A549 (cell line): ENCODE measurements around the gene RTN4RL2. TPM values are rescaled to one million over a fixed set of nuclear protein-coding genes. Genes with fewer than 3 reads are reported as not detected.

Experiments
- ATAC-seq, 2 experiments: fragments of 200-7000 bp in 1 of 2; fragments of >200 bp in 1 of 2; cut with Nextera tagmentation in 1 of 2; cut with Tn5 transposase in 1 of 2; 3 replicates each; pipeline versions ENCODE4 v1.8.0 to v1.9.1; 2018 to 2020; ENCODE audit warnings: mild to moderate bottlenecking in 1 of 2, moderate library complexity in 1 of 2
- CTCF ChIA-PET: fragments of 300-600 bp; sonication (Branson Sonifier 250); formaldehyde crosslinking; extraction: SDS; loops from one replicate; lab custom pipeline; 2021; ENCODE audit warnings: antibody characterized with exemption, inconsistent platforms; lab: Yijun Ruan, JAX
- POLR2A ChIA-PET: fragments of 350-600 bp; formaldehyde crosslinking; extraction: SDS; loops from one replicate; lab custom pipeline; 2021; ENCODE audit warnings: antibody characterized with exemption, inconsistent platforms; lab: Yijun Ruan, JAX
- DNase-seq, 2 experiments: peaks; one replicate each; pipeline versions ENCODE4 v3.0.0 to v3.0.0-alpha.2; 2011 to 2016; ENCODE audit warnings: low read depth in 1 of 2, low spot score in 1 of 2
- FAIRE-seq: peaks from 2 replicates; lab custom pipeline; 2011; peaks lifted over from hg19 to GRCh38; lab: Jason Lieb, UNC
- H3K27ac ChIP-seq, 2 experiments: fragments of >200 bp; sonication (Bioruptor Twin); formaldehyde crosslinking; 3 replicates each; pipeline ENCODE4 v1.5.1; 2016 to 2017
- H3K4me1 ChIP-seq: fragments of >200 bp; sonication (Bioruptor Twin); formaldehyde crosslinking; 3 replicates; pipeline ENCODE4 v1.6.1; 2016
- H3K4me2 ChIP-seq: fragments of >200 bp; sonication (Bioruptor Twin); formaldehyde crosslinking; 3 replicates; pipeline ENCODE4 v1.6.1; 2016
- H3K4me3 ChIP-seq: fragments of >200 bp; sonication (Bioruptor Twin); formaldehyde crosslinking; 3 replicates; pipeline ENCODE4 v1.5.1; 2016
- H3K9me3 ChIP-seq: fragments of >200 bp; sonication (Bioruptor Twin); formaldehyde crosslinking; 3 replicates; pipeline ENCODE4 v1.6.1; 2016
- BHLHE40 ChIP-seq: IDR thresholded peaks from 2 replicates; pipeline ENCODE4 v1.6.1; 2012; ENCODE audit warnings: low read depth, low read length, inconsistent platforms
- CBX8 ChIP-seq: fragments of 200-600 bp; sonication (generic); IDR thresholded peaks from 2 replicates; pipeline ENCODE4 v1.6.1; 2016
- EHMT2 ChIP-seq: fragments of 200-600 bp; sonication (generic); IDR thresholded peaks from 2 replicates; pipeline ENCODE4 v1.6.1; 2016; ENCODE audit warnings: antibody characterized with exemption, low read depth, mild to moderate bottlenecking, moderate library complexity
- EP300 ChIP-seq, 2 experiments: fragments of >200 bp; sonication (Bioruptor Twin); formaldehyde crosslinking; IDR thresholded peaks; 2 replicates in 1 of 2; 3 replicates in 1 of 2; pipeline ENCODE4 v1.6.1; 2016 to 2017
- ESRRA ChIP-seq: fragments of 150-350 bp; IDR thresholded peaks from 2 replicates; pipeline ENCODE4 v1.6.1; 2014; ENCODE audit warnings: mild to moderate bottlenecking, low read length, borderline replicate concordance
- FOSL2 ChIP-seq, 2 experiments: fragments of 450-650 bp in 1 of 2; fragments of >200 bp in 1 of 2; sonication (Bioruptor Twin) in 1 of 2; formaldehyde crosslinking; IDR thresholded peaks; 2 replicates each; pipeline versions ENCODE4 v1.5.0 to v1.6.1; 2016 to 2020; ENCODE audit warnings: mild to moderate bottlenecking in 1 of 2, moderate library complexity in 1 of 2
- HDAC2 ChIP-seq: fragments of 200-600 bp; sonication (generic); IDR thresholded peaks from 2 replicates; pipeline ENCODE4 v1.6.1; 2016
- MAFK ChIP-seq: fragments of 450-650 bp; IDR thresholded peaks from 2 replicates; pipeline ENCODE4 v1.6.1; 2014; ENCODE audit not compliant: partially characterized antibody
- MAZ ChIP-seq: fragments of 150-350 bp; IDR thresholded peaks from 2 replicates; pipeline ENCODE4 v1.6.1; 2014; ENCODE audit warnings: antibody characterized with exemption, low read depth, low read length, borderline replicate concordance
- NFE2L2 ChIP-seq: fragments of 150-350 bp; conservative IDR thresholded peaks from 2 replicates; pipeline ENCODE4 v1.6.1; 2014; ENCODE audit warnings: low read length
- NPAS2 ChIP-seq: fragments of 250-450 bp; sonication (Bioruptor Pico); IDR thresholded peaks from 2 replicates; pipeline ENCODE4 v1.8.0; 2022; ENCODE audit warnings: mild to moderate bottlenecking, moderate library complexity, borderline replicate concordance
- POLR2AphosphoS2 ChIP-seq: conservative IDR thresholded peaks from 2 replicates; pipeline ENCODE4 v1.6.1; 2012; ENCODE audit warnings: low read length, improper control_type of control experiment, inconsistent platforms
- RCOR1 ChIP-seq: fragments of 150-350 bp; IDR thresholded peaks from 2 replicates; pipeline ENCODE4 v1.6.1; 2014; ENCODE audit warnings: antibody characterized with exemption, low read length, low read depth
- RFX5 ChIP-seq: fragments of 450-650 bp; IDR thresholded peaks from 2 replicates; pipeline ENCODE4 v1.7.1; 2014; ENCODE audit warnings: antibody characterized with exemption, mild to moderate bottlenecking, moderate library complexity
- ZSCAN20 ChIP-seq: fragments of 250-450 bp; sonication (Bioruptor Pico); IDR thresholded peaks from 2 replicates; pipeline ENCODE4 v1.8.0; 2022; ENCODE audit warnings: mild to moderate bottlenecking, moderate library complexity
- WGBS: methylation state at CpG from one replicate; pipeline ENCODE4 v1.1.6; 2017; ENCODE audit errors: missing lambda C conversion rate; 5-methylcytosine and 5-hydroxymethylcytosine counted together
- polyA plus RNA-seq, 4 experiments: library from polyadenylated mRNA; depleted of rRNA in 3 of 4; stranded (reverse); fragments of >200 nt; fragmentation: RNase III in 1 of 4; extraction: RNeasy Plus Mini Kit Qiagen cat#74134 plus additional on column Dnase treatment in 1 of 4; gene quantifications; 2 replicates in 3 of 4; 3 replicates in 1 of 4; pipeline ENCODE4 v1.2.3, GENCODE V29; 2011 to 2017
- small RNA-seq, 6 experiments: library from RNA; depleted of rRNA; stranded (forward); fragments of <200 nt; gene quantifications; one replicate each; pipeline ENCODE3, GENCODE V24; 2012
- TF ChIP-seq, protein P1 (sequence below): fragments of >200 bp; sonication (Bioruptor Twin); formaldehyde crosslinking; IDR thresholded peaks from 2 replicates; pipeline ENCODE4 v1.6.1; 2016
- TF ChIP-seq, protein P2 (sequence below): fragments of 450-650 bp; IDR thresholded peaks from 2 replicates; pipeline ENCODE4 v1.6.1; 2014; ENCODE audit warnings: antibody characterized with exemption
- TF ChIP-seq, protein P3 (sequence below): fragments of >200 bp; sonication (Bioruptor Twin); formaldehyde crosslinking; IDR thresholded peaks from 3 replicates; pipeline ENCODE4 v1.6.1; 2016

The RTN4RL2 gene
- polyA plus RNA-seq, 2 of the 4 experiments (the other 2 are of a cell fraction), result 9.2 to 23.7 TPM

DNA sequence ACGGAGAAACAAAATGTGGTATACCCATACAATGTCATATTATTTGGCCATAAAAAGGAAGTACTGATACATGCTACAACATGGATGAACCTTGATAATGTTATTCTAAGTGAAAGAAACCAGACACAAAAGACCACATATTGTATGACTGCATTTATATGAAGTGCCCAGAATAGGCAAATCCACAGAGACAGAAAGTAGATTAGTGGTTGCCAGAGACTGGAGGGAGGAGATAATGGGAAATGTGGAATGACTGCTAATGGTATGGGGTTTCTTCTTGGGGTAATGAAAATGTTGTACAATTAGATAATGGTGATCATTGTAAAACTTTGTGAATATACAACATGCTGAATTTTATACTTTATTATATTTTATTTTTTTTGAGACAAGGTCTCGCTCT, 60.8 kb downstream of the RTN4RL2 start:
- FAIRE-seq, result no peak
- ATAC-seq, result no peak
- no peaks in the 10 kb centered on the region for H3K9me3 ChIP-seq
- ChIA-PET CTCF (interaction anchor here (0.6 to 8.6 kb wide), 6 partner anchors 19 to 230 kb away, joined by 3 to 67 read pairs (median 4); partner anchors contain the start of genes BTBD18 and RTN4RL2), POLR2A (no interaction called here)
- peaks cover 2% of the 10 kb centered on the region; the same call in 1 of the 3 replicates for H3K4me1 ChIP-seq
- H3K27ac ChIP-seq, result no peak overlapping the region
- H3K4me3 ChIP-seq, result no peak overlapping the region
- DNase-seq, result no peak
- 92% methylated on average over 2 of the region's 2 CpGs for WGBS
- H3K4me2 ChIP-seq, result no peak overlapping the region
- no peak for TF ChIP-seq BHLHE40
- no peak for TF ChIP-seq EP300 (IDR thresholded peaks at IDR 0.05)
- no peak for TF ChIP-seq MAFK
- no peak for TF ChIP-seq NPAS2 (CRISPR knock-in tag)
- no peak for TF ChIP-seq FOSL2 (IDR thresholded peaks at IDR 0.05)
- TF ChIP-seq FOSL2 (CRISPR knock-in tag; IDR thresholded peaks at IDR 0.05), result no peak
- TF ChIP-seq MAZ, result no peak
- TF ChIP-seq, protein P1, sequence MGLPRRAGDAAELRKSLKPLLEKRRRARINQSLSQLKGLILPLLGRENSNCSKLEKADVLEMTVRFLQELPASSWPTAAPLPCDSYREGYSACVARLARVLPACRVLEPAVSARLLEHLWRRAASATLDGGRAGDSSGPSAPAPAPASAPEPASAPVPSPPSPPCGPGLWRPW, result no peak
- no peak for TF ChIP-seq ESRRA
- TF ChIP-seq HDAC2, result no peak
- no peak for TF ChIP-seq RFX5
- TF ChIP-seq, protein P2, sequence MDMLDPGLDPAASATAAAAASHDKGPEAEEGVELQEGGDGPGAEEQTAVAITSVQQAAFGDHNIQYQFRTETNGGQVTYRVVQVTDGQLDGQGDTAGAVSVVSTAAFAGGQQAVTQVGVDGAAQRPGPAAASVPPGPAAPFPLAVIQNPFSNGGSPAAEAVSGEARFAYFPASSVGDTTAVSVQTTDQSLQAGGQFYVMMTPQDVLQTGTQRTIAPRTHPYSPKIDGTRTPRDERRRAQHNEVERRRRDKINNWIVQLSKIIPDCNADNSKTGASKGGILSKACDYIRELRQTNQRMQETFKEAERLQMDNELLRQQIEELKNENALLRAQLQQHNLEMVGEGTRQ, result no peak
- TF ChIP-seq POLR2AphosphoS2, result no peak
- TF ChIP-seq ZSCAN20 (CRISPR knock-in tag), result no peak
- TF ChIP-seq NFE2L2, result no peak

DNA sequence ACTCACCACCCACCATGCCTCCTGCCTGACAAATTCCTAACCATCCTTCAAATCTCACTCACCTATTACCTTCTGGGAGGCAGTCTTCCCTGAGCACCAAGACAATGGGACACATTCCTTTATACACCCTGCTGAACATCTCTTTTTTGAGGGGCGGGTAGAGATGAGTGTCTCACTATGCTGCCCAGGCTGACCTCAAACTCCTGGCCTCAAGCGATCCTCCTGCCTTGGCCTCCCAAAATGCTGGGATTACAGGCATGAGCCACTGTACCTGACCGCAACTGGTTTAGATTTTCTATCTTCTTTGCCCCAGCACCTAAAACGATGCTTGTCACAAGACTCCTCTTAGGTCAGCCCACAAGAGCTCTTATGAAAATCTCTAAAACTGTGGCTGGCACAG, 63.1 kb downstream of the RTN4RL2 start:
- 74% methylated on average over 4 of the region's 4 CpGs for WGBS
- ChIA-PET CTCF (interaction anchor here (0.6 to 11.3 kb wide), 6 partner anchors 7 to 175 kb away, joined by 4 to 299 read pairs (median 122); partner anchors contain the start of genes RTN4RL2 and SLC43A1), POLR2A (interaction anchor here (2.2 kb wide), 1 partner anchor 178 kb away, joined by 8 read pairs; no protein-coding TSS in a partner anchor)
- Histone ChIP-seq H3K4me1 (no peaks in the 10 kb centered on the region), H3K9me3 (no peaks in the 10 kb centered on the region), H3K27ac (no peak overlapping the region), H3K4me3 (no peak overlapping the region), H3K4me2 (no peak overlapping the region)
- no peak for TF ChIP-seq NPAS2 (CRISPR knock-in tag)
- TF ChIP-seq EHMT2, result no peak
- no peak for TF ChIP-seq CBX8
- TF ChIP-seq, protein P3, sequence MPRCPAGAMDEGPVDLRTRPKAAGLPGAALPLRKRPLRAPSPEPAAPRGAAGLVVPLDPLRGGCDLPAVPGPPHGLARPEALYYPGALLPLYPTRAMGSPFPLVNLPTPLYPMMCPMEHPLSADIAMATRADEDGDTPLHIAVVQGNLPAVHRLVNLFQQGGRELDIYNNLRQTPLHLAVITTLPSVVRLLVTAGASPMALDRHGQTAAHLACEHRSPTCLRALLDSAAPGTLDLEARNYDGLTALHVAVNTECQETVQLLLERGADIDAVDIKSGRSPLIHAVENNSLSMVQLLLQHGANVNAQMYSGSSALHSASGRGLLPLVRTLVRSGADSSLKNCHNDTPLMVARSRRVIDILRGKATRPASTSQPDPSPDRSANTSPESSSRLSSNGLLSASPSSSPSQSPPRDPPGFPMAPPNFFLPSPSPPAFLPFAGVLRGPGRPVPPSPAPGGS, result no peak
- no peak for TF ChIP-seq RCOR1
- ATAC-seq (no peak), FAIRE-seq (no peak), DNase-seq (no peak)

Small RNA genes within 50 kb of the gene (small RNA-seq; reads per million reads assigned to genes)
- 0 to 1.0 (median 0) reads per million in 6 experiments for gene RNA5SP341

Other genes with a start within 250 kb of the RTN4RL2 start
- gene APLNR, start 223.3 kb upstream of the RTN4RL2 start, polyA plus RNA-seq (2011; rRNA removed), result 0.08 and 0.14 TPM in 2 replicates
- gene APLNR, start 223.3 kb upstream of the RTN4RL2 start, polyA plus RNA-seq (2017; fragmentation: RNase III; extraction: RNeasy Plus Mini Kit Qiagen cat#74134 plus additional on column Dnase treatment), result 0.08 to 0.09 TPM (median 0.08 TPM) in 3 replicates
- gene TNKS1BP1, start 135.6 kb upstream of the RTN4RL2 start, polyA plus RNA-seq (2011; rRNA removed), result 35.0 and 36.5 TPM in 2 replicates
- gene TNKS1BP1, start 135.6 kb upstream of the RTN4RL2 start, polyA plus RNA-seq (2017; fragmentation: RNase III; extraction: RNeasy Plus Mini Kit Qiagen cat#74134 plus additional on column Dnase treatment), result 46.2 to 54.5 TPM (median 53.1 TPM) in 3 replicates
- 282 and 288 TPM in 2 replicates for gene SSRP1, start 124.6 kb upstream of the RTN4RL2 start, polyA plus RNA-seq (2011; rRNA removed)
- gene SSRP1, start 124.6 kb upstream of the RTN4RL2 start, polyA plus RNA-seq (2017; fragmentation: RNase III; extraction: RNeasy Plus Mini Kit Qiagen cat#74134 plus additional on column Dnase treatment), result 323 to 357 TPM (median 335 TPM) in 3 replicates
- gene P2RX3, start 122.2 kb upstream of the RTN4RL2 start, polyA plus RNA-seq (2011; rRNA removed), result 0.36 and 0.37 TPM in 2 replicates
- gene P2RX3, start 122.2 kb upstream of the RTN4RL2 start, polyA plus RNA-seq (2017; fragmentation: RNase III; extraction: RNeasy Plus Mini Kit Qiagen cat#74134 plus additional on column Dnase treatment), result 0.05 to 0.17 TPM in 2 of 3 replicates, not detected in the other
- gene PRG3, start 79.4 kb upstream of the RTN4RL2 start, polyA plus RNA-seq (2011; rRNA removed), result not detected in 2 replicates
- gene PRG3, start 79.4 kb upstream of the RTN4RL2 start, polyA plus RNA-seq (2017; fragmentation: RNase III; extraction: RNeasy Plus Mini Kit Qiagen cat#74134 plus additional on column Dnase treatment), result not detected in 3 replicates
- not detected in 2 replicates for gene PRG2, start 69.9 kb upstream of the RTN4RL2 start, polyA plus RNA-seq (2011; rRNA removed)
- not detected in 3 replicates for gene PRG2, start 69.9 kb upstream of the RTN4RL2 start, polyA plus RNA-seq (2017; fragmentation: RNase III; extraction: RNeasy Plus Mini Kit Qiagen cat#74134 plus additional on column Dnase treatment)
- 0.30 TPM in 2 replicates for gene SLC43A3, start 33.4 kb upstream of the RTN4RL2 start, polyA plus RNA-seq (2011; rRNA removed)
- 0.12 to 0.22 TPM (median 0.13 TPM) in 3 replicates for gene SLC43A3, start 33.4 kb upstream of the RTN4RL2 start, polyA plus RNA-seq (2017; fragmentation: RNase III; extraction: RNeasy Plus Mini Kit Qiagen cat#74134 plus additional on column Dnase treatment)
- 4.6 and 5.3 TPM in 2 replicates for gene SLC43A1, start 55.2 kb downstream of the RTN4RL2 start, polyA plus RNA-seq (2011; rRNA removed)
- 1.0 to 1.3 TPM (median 1.1 TPM) in 3 replicates for gene SLC43A1, start 55.2 kb downstream of the RTN4RL2 start, polyA plus RNA-seq (2017; fragmentation: RNase III; extraction: RNeasy Plus Mini Kit Qiagen cat#74134 plus additional on column Dnase treatment)
- gene TIMM10, start 70.2 kb downstream of the RTN4RL2 start, polyA plus RNA-seq (2011; rRNA removed), result 248 and 249 TPM in 2 replicates
- 172 to 184 TPM (median 179 TPM) in 3 replicates for gene TIMM10, start 70.2 kb downstream of the RTN4RL2 start, polyA plus RNA-seq (2017; fragmentation: RNase III; extraction: RNeasy Plus Mini Kit Qiagen cat#74134 plus additional on column Dnase treatment)
- not detected in 2 replicates for gene SMTNL1, start 77.1 kb downstream of the RTN4RL2 start, polyA plus RNA-seq (2011; rRNA removed)
- not detected in 3 replicates for gene SMTNL1, start 77.1 kb downstream of the RTN4RL2 start, polyA plus RNA-seq (2017; fragmentation: RNase III; extraction: RNeasy Plus Mini Kit Qiagen cat#74134 plus additional on column Dnase treatment)
- 14.8 and 17.9 TPM in 2 replicates for gene UBE2L6, start 107.1 kb downstream of the RTN4RL2 start, polyA plus RNA-seq (2011; rRNA removed)
- 18.2 to 21.4 TPM (median 18.7 TPM) in 3 replicates for gene UBE2L6, start 107.1 kb downstream of the RTN4RL2 start, polyA plus RNA-seq (2017; fragmentation: RNase III; extraction: RNeasy Plus Mini Kit Qiagen cat#74134 plus additional on column Dnase treatment)
- gene SERPING1, start 137.2 kb downstream of the RTN4RL2 start, polyA plus RNA-seq (2011; rRNA removed), result 0.59 and 0.91 TPM in 2 replicates
- 0.10 to 0.63 TPM (median 0.53 TPM) in 3 replicates for gene SERPING1, start 137.2 kb downstream of the RTN4RL2 start, polyA plus RNA-seq (2017; fragmentation: RNase III; extraction: RNeasy Plus Mini Kit Qiagen cat#74134 plus additional on column Dnase treatment)
- gene YPEL4, start 189.4 kb downstream of the RTN4RL2 start, polyA plus RNA-seq (2011; rRNA removed), result 0.04 and 0.13 TPM in 2 replicates
- 0.04 to 0.06 TPM in 2 of 3 replicates, not detected in the other for gene YPEL4, start 189.4 kb downstream of the RTN4RL2 start, polyA plus RNA-seq (2017; fragmentation: RNase III; extraction: RNeasy Plus Mini Kit Qiagen cat#74134 plus additional on column Dnase treatment)
- 22.8 and 24.2 TPM in 2 replicates for gene CLP1, start 197.2 kb downstream of the RTN4RL2 start, polyA plus RNA-seq (2011; rRNA removed)
- gene CLP1, start 197.2 kb downstream of the RTN4RL2 start, polyA plus RNA-seq (2017; fragmentation: RNase III; extraction: RNeasy Plus Mini Kit Qiagen cat#74134 plus additional on column Dnase treatment), result 31.6 to 33.0 TPM (median 31.8 TPM) in 3 replicates
- gene ZDHHC5, start 207.6 kb downstream of the RTN4RL2 start, polyA plus RNA-seq (2011; rRNA removed), result 63.8 and 75.9 TPM in 2 replicates
- 44.1 to 47.1 TPM (median 46.5 TPM) in 3 replicates for gene ZDHHC5, start 207.6 kb downstream of the RTN4RL2 start, polyA plus RNA-seq (2017; fragmentation: RNase III; extraction: RNeasy Plus Mini Kit Qiagen cat#74134 plus additional on column Dnase treatment)